NCI-H2029 (cell line): ENCODE data around the gene P3H3.
A peak's percentile ranks its signal among the peaks of the same experiment; 100 is the strongest.
"Not testable (repeated sequence)": the region's sequence is repeated elsewhere in the genome, so short reads cannot be mapped to it uniquely, and the experiment has no call there.

Experiments
- DNase-seq: peaks from one replicate; lab custom pipeline; 2025; lab: John Stamatoyannopoulos, UW

P3H3 gene

GRCh38 chr12:6846316-6846869 is 18.2 kb downstream of the P3H3 start:
- no peak for DNase-seq

- DNase-seq, result no peak
Observed at GRCh38 chr12:6847676-6848075, 19.5 kb downstream of the P3H3 start.

GRCh38 chr12:6849427-6849826 is 21.2 kb downstream of the P3H3 start:
- no peak for DNase-seq

GRCh38 chr12:6849976-6850560 is 21.9 kb downstream of the P3H3 start:
- DNase-seq, result no peak

GRCh38 chr12:6850796-6851152 is 22.6 kb downstream of the P3H3 start:
- DNase-seq, result no peak

- DNase-seq, result peak; percentile 99
Observed at GRCh38 chr12:6851153-6851920, 23.1 kb downstream of the P3H3 start, which contains the start of gene CDCA3. Gene CDCA3 (minus strand): TSS chr12:6851286. CDS start chr12:6850952, 334 bp downstream.

GRCh38 chr12:6851921-6852650 is 23.9 kb downstream of the P3H3 start, which contains the start of gene USP5:
Gene USP5 (plus strand): TSS chr12:6852150. CDS start chr12:6852180, 30 bp downstream.
- peak; percentile 99 for DNase-seq

GRCh38 chr12:6852651-6853354 is 24.6 kb downstream of the P3H3 start:
- DNase-seq, result no peak

GRCh38 chr12:6853626-6854025 is 25.4 kb downstream of the P3H3 start:
- no peak for DNase-seq

GRCh38 chr12:6854036-6854435 is 25.8 kb downstream of the P3H3 start:
- no peak for DNase-seq

- no peak for DNase-seq
Observed at GRCh38 chr12:6855322-6855721, 27.1 kb downstream of the P3H3 start.

GRCh38 chr12:6858799-6859198 is 30.6 kb downstream of the P3H3 start:
- no peak for DNase-seq

GRCh38 chr12:6860116-6860515 is 31.9 kb downstream of the P3H3 start:
- no peak for DNase-seq

- no peak for DNase-seq
Observed at GRCh38 chr12:6860942-6861341, 32.7 kb downstream of the P3H3 start.

- DNase-seq, result no peak
Observed at GRCh38 chr12:6861391-6861790, 33.2 kb downstream of the P3H3 start.

GRCh38 chr12:6863033-6863432 is 34.8 kb downstream of the P3H3 start:
- no peak for DNase-seq

GRCh38 chr12:6863586-6864321 is 35.5 kb downstream of the P3H3 start:
- no peak for DNase-seq

GRCh38 chr12:6865307-6865706 is 37.1 kb downstream of the P3H3 start:
- not testable (repeated sequence) for DNase-seq

- no peak for DNase-seq
Observed at GRCh38 chr12:6866163-6866919, 38.1 kb downstream of the P3H3 start.

- no peak for DNase-seq
Observed at GRCh38 chr12:6866920-6867412, 38.8 kb downstream of the P3H3 start.
